K562 (cell line): ENCODE results near the gene L3MBTL1. TPM values are rescaled to one million over a fixed set of nuclear protein-coding genes. Genes with fewer than 3 reads are reported as not detected.
A peak's percentile ranks its signal among the peaks of the same experiment; 100 is the strongest.

Experiments used
- AFF1 ChIP-seq, 2 experiments: fragments of 450-650 bp; IDR thresholded peaks; 2 replicates each; pipeline ENCODE4 v1.6.1; 2018; ENCODE audit warnings: mild to moderate bottlenecking in 2 of 2, low read depth in 1 of 2; ENCODE audit not compliant: partially characterized antibody in 2 of 2
- CBFA2T3 ChIP-seq: fragments of 450-650 bp; IDR thresholded peaks from 2 replicates; pipeline ENCODE4 v1.6.1; 2017
- CC2D1A ChIP-seq: fragments of 450-650 bp; IDR thresholded peaks from 2 replicates; pipeline ENCODE4 v1.6.1; 2017; ENCODE audit warnings: mild to moderate bottlenecking
- CREB5 ChIP-seq: fragments of 250-450 bp; sonication (Bioruptor Pico); IDR thresholded peaks from 2 replicates; pipeline ENCODE4 v1.5.0; 2020; ENCODE audit warnings: mild to moderate bottlenecking
- FOS ChIP-seq: IDR thresholded peaks from 3 replicates; pipeline ENCODE4 v1.6.1; 2011; ENCODE audit not compliant: insufficient read length; ENCODE audit errors: extremely low read depth
- FOXK2 ChIP-seq, 2 experiments: fragments of 450-650 bp; IDR thresholded peaks in 1 of 2; conservative IDR thresholded peaks in 1 of 2; 2 replicates each; pipeline ENCODE4 v1.6.1; 2016; ENCODE audit warnings: low read depth in 2 of 2, mild to moderate bottlenecking in 1 of 2
- GTF2F1 ChIP-seq: IDR thresholded peaks from 2 replicates; pipeline ENCODE4 v1.6.1; 2011; ENCODE audit warnings: low read depth, low read length, improper control_type of control experiment
- MXD1 ChIP-seq: fragments of 250-450 bp; sonication (Bioruptor Pico); IDR thresholded peaks from 2 replicates; pipeline ENCODE4 v1.8.0; 2021; ENCODE audit warnings: borderline replicate concordance, mild to moderate bottlenecking, moderate library complexity; ENCODE audit not compliant: poor library complexity, severe bottlenecking
- PATZ1 ChIP-seq: fragments of 250-450 bp; sonication (Bioruptor Pico); IDR thresholded peaks from 2 replicates; pipeline ENCODE4 v1.5.0; 2020; ENCODE audit warnings: mild to moderate bottlenecking, borderline replicate concordance
- SETDB1 ChIP-seq: IDR thresholded peaks from one replicate; pipeline ENCODE4 v1.6.1; 2012; ENCODE audit warnings: low read length, control low read depth, inconsistent platforms
- SIN3A ChIP-seq, 2 experiments: fragments of 150-350 bp in 1 of 2; IDR thresholded peaks; 2 replicates each; pipeline ENCODE4 v1.6.1; 2011 to 2016; ENCODE audit warnings: borderline replicate concordance in 2 of 2, low read depth in 2 of 2, low read length in 2 of 2, mild to moderate bottlenecking in 2 of 2, moderate library complexity in 2 of 2; ENCODE audit not compliant: control insufficient read depth in 1 of 2
- TFAP4 ChIP-seq: sonication (generic); formaldehyde crosslinking; IDR thresholded peaks from 2 replicates; pipeline ENCODE4 v1.8.0; 2022; ENCODE audit warnings: missing genetic modification reagents, mild to moderate bottlenecking, moderate library complexity, borderline replicate concordance
- THRB ChIP-seq: fragments of 450-650 bp; formaldehyde crosslinking; conservative IDR thresholded peaks from 2 replicates; pipeline ENCODE4 v1.4.0; 2022; ENCODE audit warnings: mild to moderate bottlenecking, missing genetic modification characterization
- WHSC1 ChIP-seq: IDR thresholded peaks from one replicate; pipeline ENCODE4 v1.6.1; 2012; ENCODE audit warnings: low read length, control low read depth, inconsistent platforms
- YY1 ChIP-seq, 3 experiments: IDR thresholded peaks; 2 replicates each; pipeline ENCODE4 v1.6.1; 2011; ENCODE audit warnings: low read length in 2 of 3, mild to moderate bottlenecking in 2 of 3, moderate library complexity in 2 of 3, borderline replicate concordance in 1 of 3, control low read depth in 1 of 3, low read depth in 1 of 3; ENCODE audit not compliant: insufficient read depth in 3 of 3, insufficient replicate concordance in 2 of 3, control insufficient read depth in 1 of 3, insufficient read length in 1 of 3; ENCODE audit errors: extremely low read depth in 1 of 3
- ZNF239 ChIP-seq: fragments of 250-450 bp; sonication (Bioruptor Pico); IDR thresholded peaks from 2 replicates; pipeline ENCODE4 v1.4.0; 2020; ENCODE audit warnings: mild to moderate bottlenecking
- ZNF24 ChIP-seq: fragments of 450-650 bp; IDR thresholded peaks from 2 replicates; pipeline ENCODE4 v1.6.1; 2016
- polyA plus RNA-seq, 8 experiments: library from polyadenylated mRNA; depleted of rRNA in 4 of 8; stranded (reverse) in 5 of 8; unstranded in 3 of 8; fragments of >200 nt; fragmentation: Nextera tagmentation in 2 of 8; fragmentation: Illumina TruSeq in 1 of 8; extraction: Ambion mirVana in 2 of 8; extraction: Trizol in 1 of 8; gene quantifications; 2 replicates each; pipeline versions ENCODE4 v1.2.1 to v1.2.3, GENCODE V29; 2011 to 2014; ENCODE audit warnings: inconsistent platforms in 1 of 8, missing spikeins in 1 of 8
- total RNA-seq, 7 experiments: library from RNA; depleted of rRNA in 6 of 7; stranded (reverse); fragments of >200 nt in 6 of 7; fragmentation: Illumina TruSeq in 2 of 7; extraction: Trizol in 2 of 7; gene quantifications; 2 replicates each; pipeline versions ENCODE4 v1.2.1 to v1.2.3, GENCODE V29; 2011 to 2021; ENCODE audit warnings: low replicate concordance in 1 of 7

L3MBTL1 gene
- total and polyA plus RNA-seq, 9 of the 15 experiments (the other 6 are each of a cell fraction or from before 2014, with no cell fraction given): 0.77 to 10.0 (median 4.4) TPM

GRCh38 chr20:43515628-43516027 lies 8.1 kb downstream of the L3MBTL1 start (continued):
- no peak for TF ChIP-seq TFAP4 (CRISPR knock-in tag)
- TF ChIP-seq GTF2F1: no peak
- TF ChIP-seq FOXK2 (conservative IDR thresholded peaks at IDR 0.05 in 1 of 2, IDR thresholded peaks at IDR 0.05 in 1 of 2; ENCODE audit: low read depth in 2 of 2): no peak
- no peak for TF ChIP-seq CC2D1A
- TF ChIP-seq SETDB1: no peak
- peak in 1 of 2 experiments; percentile 23; a peak in 1 of 4 replicates for TF ChIP-seq SIN3A (IDR thresholded peaks at IDR 0.05; ENCODE audit: borderline replicate concordance in 2 of 2, control insufficient read depth in 1 of 2, low read depth in 2 of 2, low read length in 2 of 2)
- TF ChIP-seq ZNF24: no peak
- TF ChIP-seq YY1 (IDR thresholded peaks at IDR 0.05; ENCODE audit: borderline replicate concordance in 1 of 3, control insufficient read depth in 1 of 3, extremely low read depth in 1 of 3, insufficient read depth in 3 of 3, insufficient read length in 1 of 3, insufficient replicate concordance in 2 of 3, low read depth in 1 of 3, low read length in 2 of 3): peak in 1 of 3 experiments; percentile 10
- no peak for TF ChIP-seq WHSC1
- no peak for TF ChIP-seq MXD1 (CRISPR knock-in tag)
- TF ChIP-seq FOS: no peak
- peak; percentile 52 for TF ChIP-seq CBFA2T3
- no peak for TF ChIP-seq AFF1 (IDR thresholded peaks at IDR 0.05; ENCODE audit: low read depth in 1 of 2, partially characterized antibody in 2 of 2)
- TF ChIP-seq ZNF239 (CRISPR knock-in tag): no peak
- TF ChIP-seq THRB: no peak
- no peak for TF ChIP-seq PATZ1
- no peak for TF ChIP-seq CREB5 (CRISPR knock-in tag)
